CD4-positive, alpha-beta T cell treated with Interleukin-21 for 1 hour (primary cell): ENCODE results near the gene LPGAT1.
"Not testable (repeated sequence)": the region's sequence is repeated elsewhere in the genome, so short reads cannot be mapped to it uniquely, and the experiment has no call there.

ENCODE experiments used
- DNase-seq: peaks from one replicate; pipeline ENCODE4 v3.0.0-alpha.2; 2020

LPGAT1 gene

GRCh38 chr1:211699059-211699458 lies 131.5 kb downstream of the LPGAT1 start:
- DNase-seq: no peak

- DNase-seq: peak; percentile 82
These were observed 132.2 kb downstream of the LPGAT1 start for GRCh38 chr1:211698161-211699026.

- DNase-seq: no peak
These were observed 133.2 kb downstream of the LPGAT1 start for GRCh38 chr1:211697356-211697755.

- peak; percentile 19 for DNase-seq
These were observed 135.3 kb downstream of the LPGAT1 start for GRCh38 chr1:211695135-211695816.

GRCh38 chr1:211693911-211694310 lies 136.7 kb downstream of the LPGAT1 start:
- DNase-seq: not testable (repeated sequence)
